ENCODE data around the gene PLCE1.

Gene PLCE1

DNA sequence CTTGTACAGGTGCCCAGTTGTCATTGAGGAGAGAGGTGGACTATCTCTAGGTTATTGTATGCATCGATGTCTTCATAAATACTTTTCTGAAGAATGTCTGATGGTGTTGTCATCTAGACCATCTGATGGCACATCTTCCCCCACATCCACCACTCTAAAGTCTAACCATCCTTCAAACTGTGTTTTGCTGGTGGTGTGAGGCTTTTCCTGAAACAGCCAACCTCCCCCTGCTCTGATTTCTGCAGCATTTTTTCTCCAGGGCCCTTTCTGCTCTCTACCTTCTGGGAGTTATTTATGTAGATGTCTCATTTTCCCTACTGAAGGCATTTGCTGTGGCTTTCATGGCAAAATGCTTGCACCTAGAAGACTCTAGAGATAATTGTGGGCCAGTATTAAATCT, 1.5 kb downstream of the PLCE1 start:
- Histone ChIP-seq H3K36me3 (ENCODE audit: control insufficient read depth, low read depth, low read length) (no peaks in the 10 kb centered on the region), H3K4me1 (ENCODE audit: control insufficient read depth, low read depth, low read length) (no peaks in the 10 kb centered on the region), H3K9me3 (ENCODE audit: control insufficient read depth, low read depth, low read length) (no peaks in the 10 kb centered on the region), H3K27ac (ENCODE audit: low read length) (no peak overlapping the region), H3K4me3 (ENCODE audit: low read length) (no peak overlapping the region), H3K27me3 (ENCODE audit: control insufficient read depth, insufficient read depth, low read length) (peaks cover 79% of the 10 kb centered on the region), H3K9ac (ENCODE audit: low read length) (no peak overlapping the region)

DNA sequence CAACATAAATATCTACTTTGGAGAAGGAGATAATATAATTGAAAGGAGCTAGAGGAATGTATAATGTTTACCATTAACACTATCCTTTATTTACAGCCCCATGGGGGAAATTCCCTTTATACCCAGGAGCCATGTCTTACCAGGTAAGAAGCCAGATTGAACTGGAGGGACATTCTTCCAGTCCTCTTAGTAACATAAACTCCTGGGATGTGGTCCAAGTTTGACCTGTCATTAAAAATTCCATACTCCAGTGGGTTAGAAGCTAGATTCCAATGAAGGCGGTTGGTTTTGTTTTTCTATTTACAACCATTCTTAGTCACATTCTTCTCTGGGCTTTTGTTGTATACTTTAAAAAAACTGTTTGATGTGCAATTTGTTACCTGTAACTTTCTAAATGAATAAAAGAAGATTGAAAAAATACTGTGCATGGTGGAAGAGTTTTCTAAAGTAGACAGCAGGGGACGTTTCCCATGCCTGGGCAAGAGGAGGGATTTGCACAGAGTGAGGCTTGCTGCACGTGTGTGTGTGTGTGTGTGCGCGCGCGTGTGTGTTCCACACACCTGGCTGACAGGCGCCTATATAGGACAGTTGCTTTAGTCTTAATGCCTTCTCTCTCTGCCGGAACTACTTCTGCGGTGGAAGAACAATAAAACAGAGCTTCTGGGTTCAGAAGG, 2.0 kb downstream of the PLCE1 start:
- Histone ChIP-seq H3K4me1 (ENCODE audit: control insufficient read depth, low read depth, low read length) (no peaks in the 10 kb centered on the region), H3K36me3 (ENCODE audit: control insufficient read depth, low read depth, low read length) (no peaks in the 10 kb centered on the region), H3K9me3 (ENCODE audit: control insufficient read depth, low read depth, low read length) (no peaks in the 10 kb centered on the region), H3K27me3 (ENCODE audit: control insufficient read depth, insufficient read depth, low read length) (peaks cover 74% of the 10 kb centered on the region), H3K9ac (ENCODE audit: low read length) (no peak overlapping the region), H3K4me3 (ENCODE audit: low read length) (no peak overlapping the region), H3K27ac (ENCODE audit: low read length) (no peak overlapping the region)

DNA sequence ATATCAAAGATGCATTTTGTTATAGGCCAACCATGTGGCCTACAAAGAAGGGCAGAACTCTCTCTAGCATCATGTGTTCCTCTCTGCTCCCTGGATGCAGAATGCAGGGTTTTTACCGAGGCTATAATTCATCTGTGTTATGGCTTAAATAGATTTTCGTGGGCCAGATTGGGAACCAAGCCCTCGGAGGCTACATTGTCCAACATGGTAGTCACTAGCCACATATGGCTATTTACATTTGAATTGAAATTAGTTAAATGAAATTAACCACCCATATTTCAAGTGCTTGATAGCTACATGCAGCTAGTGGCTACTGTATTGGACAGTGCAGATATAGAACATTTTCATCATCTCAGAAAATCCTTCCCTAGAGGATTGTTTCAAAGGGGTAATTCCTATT, 2.8 kb downstream of the PLCE1 start:
- peaks cover 66% of the 10 kb centered on the region for H3K27me3 ChIP-seq (ENCODE audit: control insufficient read depth, insufficient read depth, low read length)

DNA sequence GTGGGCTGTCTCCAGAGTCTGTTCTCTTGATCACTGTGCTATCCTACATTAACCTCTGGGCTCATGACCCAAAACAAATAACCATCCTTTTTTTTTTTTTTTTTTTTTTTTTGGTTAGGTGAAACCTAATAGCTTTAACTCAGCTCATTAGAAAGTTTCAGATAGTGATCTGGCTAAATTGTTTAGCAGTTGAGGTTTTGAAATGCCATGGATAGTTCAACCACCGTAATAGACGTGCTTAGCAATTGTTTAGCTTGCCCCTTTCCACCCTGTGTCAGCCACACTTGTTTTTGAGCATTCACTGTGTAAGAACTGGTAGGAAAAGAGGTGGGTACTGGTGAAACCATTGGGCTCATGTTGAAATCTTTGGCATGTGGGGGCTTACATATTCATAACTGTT, 3.8 kb downstream of the PLCE1 start:
- Histone ChIP-seq H3K4me3 (ENCODE audit: low read length) (no peak overlapping the region), H3K9me3 (ENCODE audit: control insufficient read depth, low read depth, low read length) (no peaks in the 10 kb centered on the region), H3K9ac (ENCODE audit: low read length) (no peak overlapping the region), H3K27me3 (ENCODE audit: control insufficient read depth, insufficient read depth, low read length) (peaks cover 56% of the 10 kb centered on the region), H3K36me3 (ENCODE audit: control insufficient read depth, low read depth, low read length) (no peaks in the 10 kb centered on the region), H3K4me1 (ENCODE audit: control insufficient read depth, low read depth, low read length) (no peaks in the 10 kb centered on the region), H3K27ac (ENCODE audit: low read length) (no peak overlapping the region)

More for the DNA sequence above, 2.8 kb downstream of the PLCE1 start:
- Histone ChIP-seq H3K9ac (ENCODE audit: low read length) (no peak overlapping the region), H3K36me3 (ENCODE audit: control insufficient read depth, low read depth, low read length) (no peaks in the 10 kb centered on the region), H3K27ac (ENCODE audit: low read length) (no peak overlapping the region), H3K4me1 (ENCODE audit: control insufficient read depth, low read depth, low read length) (no peaks in the 10 kb centered on the region), H3K9me3 (ENCODE audit: control insufficient read depth, low read depth, low read length) (no peaks in the 10 kb centered on the region), H3K4me3 (ENCODE audit: low read length) (no peak overlapping the region)

DNA sequence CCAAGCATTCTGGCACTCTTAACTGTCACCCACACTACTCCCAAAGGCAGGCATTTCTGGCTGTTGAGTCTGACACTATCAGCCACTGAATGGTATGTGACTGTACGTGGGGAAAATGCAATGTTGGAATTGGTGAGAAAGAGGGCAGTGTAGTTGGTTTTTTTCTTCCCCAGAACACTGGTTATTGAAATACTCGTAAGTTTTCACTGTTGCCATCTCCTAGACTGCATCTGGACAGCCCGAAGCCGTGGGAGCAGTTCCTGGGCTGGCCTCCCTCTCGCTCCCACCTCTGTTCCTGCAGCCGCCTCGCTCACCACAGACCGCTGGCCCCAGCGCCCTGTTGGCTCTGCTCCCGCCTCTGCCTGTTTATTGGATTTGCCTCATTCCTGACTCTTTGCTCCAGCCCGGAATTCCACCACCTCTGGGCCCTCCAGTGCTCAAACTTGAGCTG, 5.7 kb downstream of the PLCE1 start:
- H3K4me3 ChIP-seq (ENCODE audit: low read length), result no peak overlapping the region
- H3K9ac ChIP-seq (ENCODE audit: low read length), result no peak overlapping the region
- no peaks in the 10 kb centered on the region for H3K4me1 ChIP-seq (ENCODE audit: control insufficient read depth, low read depth, low read length)

DNA sequence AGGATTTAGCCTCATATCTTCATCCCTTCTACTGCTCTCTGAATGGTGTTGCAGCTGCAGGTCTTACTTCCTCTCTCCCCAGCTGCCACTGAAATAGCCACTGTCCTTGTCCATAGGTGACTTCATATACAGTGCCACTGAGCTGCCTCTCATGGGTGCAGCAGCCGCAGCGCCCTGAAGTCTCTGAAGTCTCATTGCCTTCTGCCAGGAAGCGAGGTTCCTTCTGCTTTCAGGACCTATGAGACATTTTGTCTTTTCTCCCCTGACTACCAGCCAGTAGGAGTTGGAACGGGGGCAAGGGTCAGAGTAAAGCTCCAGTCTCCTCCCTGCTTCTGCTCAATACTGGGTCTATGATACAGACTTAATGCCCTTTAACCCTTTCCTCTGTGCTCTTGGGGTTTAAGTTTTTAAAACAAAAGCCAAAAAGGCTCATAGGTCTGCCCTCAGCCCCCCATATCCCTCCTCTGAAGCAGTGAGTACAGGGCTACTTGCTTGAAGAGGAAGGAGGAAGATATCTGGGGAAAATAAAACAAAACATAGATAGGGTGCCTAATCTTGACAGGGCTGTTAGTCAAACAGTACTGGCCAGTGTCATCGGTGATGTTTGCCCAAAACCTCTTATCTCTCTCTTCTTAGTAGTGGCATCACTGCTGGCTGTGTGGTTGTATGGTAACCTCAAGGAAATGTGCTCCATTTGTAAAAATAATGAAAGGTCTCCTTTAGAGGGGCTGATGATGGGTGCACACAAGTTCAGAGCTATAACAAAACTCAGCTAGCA, 7.1 kb downstream of the PLCE1 start:
- Histone ChIP-seq H3K36me3 (ENCODE audit: control insufficient read depth, low read depth, low read length) (no peaks in the 10 kb centered on the region), H3K27ac (ENCODE audit: low read length) (no peak overlapping the region), H3K4me1 (ENCODE audit: control insufficient read depth, low read depth, low read length) (no peaks in the 10 kb centered on the region), H3K4me3 (ENCODE audit: low read length) (no peak overlapping the region), H3K27me3 (ENCODE audit: control insufficient read depth, insufficient read depth, low read length) (peaks cover 25% of the 10 kb centered on the region), H3K9ac (ENCODE audit: low read length) (no peak overlapping the region), H3K9me3 (ENCODE audit: control insufficient read depth, low read depth, low read length) (no peaks in the 10 kb centered on the region)

More for the DNA sequence above, 5.7 kb downstream of the PLCE1 start:
- Histone ChIP-seq H3K27me3 (ENCODE audit: control insufficient read depth, insufficient read depth, low read length) (peaks cover 39% of the 10 kb centered on the region), H3K36me3 (ENCODE audit: control insufficient read depth, low read depth, low read length) (no peaks in the 10 kb centered on the region), H3K9me3 (ENCODE audit: control insufficient read depth, low read depth, low read length) (no peaks in the 10 kb centered on the region), H3K27ac (ENCODE audit: low read length) (no peak overlapping the region)

DNA sequence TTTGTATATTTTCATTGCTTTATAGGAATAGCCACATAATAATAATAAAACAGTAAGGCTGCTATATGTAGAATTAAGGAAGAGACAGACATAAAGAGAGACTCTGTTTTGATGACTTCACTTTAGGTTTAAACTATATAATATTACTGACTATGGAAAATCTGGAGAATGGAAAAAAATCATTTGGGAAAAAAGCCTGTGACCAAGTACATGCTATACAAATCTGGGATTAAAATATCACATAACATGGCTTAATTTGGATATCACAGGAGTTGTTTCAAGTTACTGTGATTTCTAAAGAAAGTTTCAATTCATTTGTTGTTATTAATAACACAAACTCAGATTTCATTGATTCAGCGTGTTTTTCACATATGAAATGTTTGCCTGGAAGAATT, 7.7 kb downstream of the PLCE1 start:
- H3K36me3 ChIP-seq (ENCODE audit: control insufficient read depth, low read depth, low read length), result no peaks in the 10 kb centered on the region
- peaks cover 19% of the 10 kb centered on the region for H3K27me3 ChIP-seq (ENCODE audit: control insufficient read depth, insufficient read depth, low read length)
- H3K9me3 ChIP-seq (ENCODE audit: control insufficient read depth, low read depth, low read length), result no peaks in the 10 kb centered on the region
- no peaks in the 10 kb centered on the region for H3K4me1 ChIP-seq (ENCODE audit: control insufficient read depth, low read depth, low read length)
- no peak overlapping the region for H3K4me3 ChIP-seq (ENCODE audit: low read length)
- H3K9ac ChIP-seq (ENCODE audit: low read length), result no peak overlapping the region
- H3K27ac ChIP-seq (ENCODE audit: low read length), result no peak overlapping the region

DNA sequence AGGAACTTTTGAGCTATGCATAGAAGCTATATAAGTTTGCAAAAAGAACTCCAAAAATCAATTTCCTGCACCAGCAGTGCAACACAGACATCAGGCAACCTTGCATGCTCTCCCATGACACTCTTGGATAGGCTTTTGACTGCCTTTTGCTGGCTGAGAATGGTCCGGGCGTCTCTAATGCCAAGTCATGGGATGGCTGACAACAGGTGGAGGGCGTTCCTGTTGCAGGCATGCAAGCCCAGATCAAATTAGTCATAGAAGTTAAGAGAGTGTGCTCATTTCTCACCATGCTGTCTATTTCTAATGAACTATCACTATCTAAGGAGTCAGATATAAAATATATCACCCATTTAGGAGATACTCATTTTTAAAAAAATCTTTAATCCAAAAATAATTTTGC, 8.4 kb downstream of the PLCE1 start:
- Histone ChIP-seq H3K4me1 (ENCODE audit: control insufficient read depth, low read depth, low read length) (no peaks in the 10 kb centered on the region), H3K4me3 (ENCODE audit: low read length) (no peak overlapping the region), H3K36me3 (ENCODE audit: control insufficient read depth, low read depth, low read length) (no peaks in the 10 kb centered on the region), H3K9ac (ENCODE audit: low read length) (no peak overlapping the region), H3K9me3 (ENCODE audit: control insufficient read depth, low read depth, low read length) (no peaks in the 10 kb centered on the region), H3K27me3 (ENCODE audit: control insufficient read depth, insufficient read depth, low read length) (peaks cover 12% of the 10 kb centered on the region), H3K27ac (ENCODE audit: low read length) (no peak overlapping the region)

DNA sequence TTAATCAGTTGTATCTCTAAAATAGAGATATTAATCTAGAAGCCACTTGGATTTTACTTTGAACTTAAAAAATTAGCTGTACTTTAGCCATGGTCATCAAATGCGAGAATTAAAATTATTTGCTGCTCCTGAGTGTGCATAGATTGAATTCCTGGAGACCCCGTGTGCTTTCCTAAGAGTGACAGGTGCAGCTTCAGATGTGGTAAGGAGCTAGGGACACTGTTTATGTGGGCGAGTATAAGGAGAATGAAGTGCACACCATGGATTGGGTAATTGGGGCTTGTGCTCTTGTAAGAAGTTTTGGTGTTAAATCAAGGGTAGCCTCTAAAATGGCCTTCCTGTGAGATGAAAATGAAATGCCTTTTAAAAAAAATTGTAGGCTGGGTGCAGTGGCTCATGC, 9.8 kb downstream of the PLCE1 start:
- H3K9ac ChIP-seq (ENCODE audit: low read length), result no peak overlapping the region
- no peaks in the 10 kb centered on the region for H3K9me3 ChIP-seq (ENCODE audit: control insufficient read depth, low read depth, low read length)
- H3K4me3 ChIP-seq (ENCODE audit: low read length), result no peak overlapping the region
- no peak overlapping the region for H3K27ac ChIP-seq (ENCODE audit: low read length)
- no peaks in the 10 kb centered on the region for H3K27me3 ChIP-seq (ENCODE audit: control insufficient read depth, insufficient read depth, low read length)
- no peaks in the 10 kb centered on the region for H3K36me3 ChIP-seq (ENCODE audit: control insufficient read depth, low read depth, low read length)
- no peaks in the 10 kb centered on the region for H3K4me1 ChIP-seq (ENCODE audit: control insufficient read depth, low read depth, low read length)

DNA sequence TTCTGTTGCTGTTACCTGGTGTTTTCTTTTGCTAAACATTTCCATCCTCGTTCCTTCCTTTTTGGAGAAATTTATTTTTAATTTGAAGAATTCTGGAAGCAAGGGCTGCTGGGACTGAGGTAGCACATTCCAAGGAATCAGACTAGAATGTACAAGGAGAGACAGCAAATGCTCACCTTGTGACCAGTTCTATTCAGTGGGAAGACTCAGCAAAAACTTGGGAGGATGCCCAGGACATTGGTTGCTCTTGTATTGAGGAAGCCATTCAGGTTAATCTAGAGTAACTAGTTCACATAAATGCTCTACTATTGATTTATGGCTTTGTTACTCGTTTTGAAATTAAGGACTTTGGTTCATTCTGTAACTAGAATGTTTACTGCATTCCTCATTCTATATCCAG, 11.3 kb downstream of the PLCE1 start:
- no peak overlapping the region for H3K4me3 ChIP-seq (ENCODE audit: low read length)
- no peaks in the 10 kb centered on the region for H3K4me1 ChIP-seq (ENCODE audit: control insufficient read depth, low read depth, low read length)
- no peaks in the 10 kb centered on the region for H3K27me3 ChIP-seq (ENCODE audit: control insufficient read depth, insufficient read depth, low read length)
- H3K9ac ChIP-seq (ENCODE audit: low read length), result no peak overlapping the region
- no peak overlapping the region for H3K27ac ChIP-seq (ENCODE audit: low read length)
- H3K36me3 ChIP-seq (ENCODE audit: control insufficient read depth, low read depth, low read length), result no peaks in the 10 kb centered on the region
- H3K9me3 ChIP-seq (ENCODE audit: control insufficient read depth, low read depth, low read length), result no peaks in the 10 kb centered on the region

DNA sequence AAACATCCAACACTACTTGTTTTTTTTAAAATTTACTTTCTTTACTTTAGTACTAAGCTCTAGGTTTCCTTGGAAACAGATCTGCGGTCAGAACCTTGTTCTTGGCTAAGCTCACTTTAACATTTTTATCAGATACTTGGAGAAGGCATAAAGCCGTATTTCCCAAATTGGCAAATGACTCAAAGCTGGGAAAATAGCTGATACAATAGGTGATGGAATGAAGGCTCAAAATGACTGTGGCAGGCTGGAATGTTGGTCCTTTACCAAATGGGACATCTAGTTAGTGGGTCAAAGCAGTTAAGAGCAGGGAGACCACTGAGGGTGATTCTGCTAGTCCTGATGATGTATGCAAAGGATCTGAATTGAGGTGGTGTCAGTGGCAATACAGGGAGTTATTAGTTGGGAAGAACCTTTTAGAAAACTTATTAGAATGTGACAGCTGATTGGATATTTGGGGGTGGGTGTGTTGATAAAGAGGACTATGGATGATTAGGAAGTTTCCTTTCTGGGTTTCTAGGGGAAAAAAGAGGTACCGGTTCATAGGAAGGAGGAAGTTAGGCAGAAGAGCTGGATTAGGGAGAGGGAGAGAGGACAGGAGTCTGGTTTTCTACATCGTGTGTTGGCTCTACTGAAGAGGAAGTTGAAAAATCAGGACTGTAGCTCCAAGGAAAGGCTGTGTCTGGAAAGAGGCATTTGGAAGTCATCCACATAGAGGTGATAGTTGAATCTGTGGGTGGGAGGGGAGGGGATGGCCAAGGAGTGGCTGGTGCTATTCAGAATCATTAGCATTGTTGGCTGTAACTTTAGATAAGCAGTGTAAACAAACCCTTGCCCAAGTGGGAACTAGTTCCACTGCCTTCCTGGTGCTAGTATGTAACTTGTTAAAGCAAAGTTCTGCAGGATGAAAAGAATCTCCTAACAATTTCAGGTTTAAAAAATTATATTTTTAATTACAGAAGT, 13.1 kb downstream of the PLCE1 start:
- no peak overlapping the region for H3K4me3 ChIP-seq (ENCODE audit: low read length)
- H3K27ac ChIP-seq (ENCODE audit: low read length), result no peak overlapping the region
- H3K9me3 ChIP-seq (ENCODE audit: control insufficient read depth, low read depth, low read length), result no peaks in the 10 kb centered on the region
- no peaks in the 10 kb centered on the region for H3K36me3 ChIP-seq (ENCODE audit: control insufficient read depth, low read depth, low read length)
- H3K4me1 ChIP-seq (ENCODE audit: control insufficient read depth, low read depth, low read length), result no peaks in the 10 kb centered on the region
- H3K9ac ChIP-seq (ENCODE audit: low read length), result no peak overlapping the region
- no peaks in the 10 kb centered on the region for H3K27me3 ChIP-seq (ENCODE audit: control insufficient read depth, insufficient read depth, low read length)

Data from iPS-18a (cell line).